Duodenal mucosa (tissue), 2 donors: ENCODE data around the gene UNC80.

Experiments used
- H3K27ac ChIP-seq: one replicate; pipeline ENCODE4 v1.7.0; 2013; ENCODE audit warnings: low read depth, low read length
- H3K27me3 ChIP-seq, 2 donors: one replicate each; pipeline ENCODE4 v1.7.0; 2013; ENCODE audit warnings: low read length in 2 of 2, control low read depth in 1 of 2; ENCODE audit not compliant: insufficient read depth in 2 of 2, control insufficient read depth in 1 of 2
- H3K36me3 ChIP-seq, 2 donors: one replicate each; pipeline ENCODE4 v1.7.0; 2013; ENCODE audit warnings: low read length in 2 of 2, control low read depth in 1 of 2; ENCODE audit not compliant: insufficient read depth in 2 of 2, control insufficient read depth in 1 of 2
- H3K4me1 ChIP-seq, 2 donors: one replicate each; pipeline ENCODE4 v1.7.0; 2013; ENCODE audit warnings: low read length in 2 of 2, control low read depth in 1 of 2; ENCODE audit not compliant: insufficient read depth in 2 of 2, control insufficient read depth in 1 of 2
- H3K4me3 ChIP-seq, 2 donors: one replicate each; pipeline ENCODE4 v1.7.0; 2013; ENCODE audit warnings: low read length in 2 of 2, low read depth in 1 of 2
- H3K9ac ChIP-seq, 2 donors: one replicate each; pipeline ENCODE4 v1.7.0; 2013; ENCODE audit warnings: low read length in 2 of 2, low read depth in 1 of 2
- H3K9me3 ChIP-seq, 2 donors: one replicate each; pipeline ENCODE4 v1.7.0; 2013; ENCODE audit warnings: low read length in 2 of 2, control low read depth in 1 of 2; ENCODE audit not compliant: control insufficient read depth in 1 of 2

UNC80 gene

DNA sequence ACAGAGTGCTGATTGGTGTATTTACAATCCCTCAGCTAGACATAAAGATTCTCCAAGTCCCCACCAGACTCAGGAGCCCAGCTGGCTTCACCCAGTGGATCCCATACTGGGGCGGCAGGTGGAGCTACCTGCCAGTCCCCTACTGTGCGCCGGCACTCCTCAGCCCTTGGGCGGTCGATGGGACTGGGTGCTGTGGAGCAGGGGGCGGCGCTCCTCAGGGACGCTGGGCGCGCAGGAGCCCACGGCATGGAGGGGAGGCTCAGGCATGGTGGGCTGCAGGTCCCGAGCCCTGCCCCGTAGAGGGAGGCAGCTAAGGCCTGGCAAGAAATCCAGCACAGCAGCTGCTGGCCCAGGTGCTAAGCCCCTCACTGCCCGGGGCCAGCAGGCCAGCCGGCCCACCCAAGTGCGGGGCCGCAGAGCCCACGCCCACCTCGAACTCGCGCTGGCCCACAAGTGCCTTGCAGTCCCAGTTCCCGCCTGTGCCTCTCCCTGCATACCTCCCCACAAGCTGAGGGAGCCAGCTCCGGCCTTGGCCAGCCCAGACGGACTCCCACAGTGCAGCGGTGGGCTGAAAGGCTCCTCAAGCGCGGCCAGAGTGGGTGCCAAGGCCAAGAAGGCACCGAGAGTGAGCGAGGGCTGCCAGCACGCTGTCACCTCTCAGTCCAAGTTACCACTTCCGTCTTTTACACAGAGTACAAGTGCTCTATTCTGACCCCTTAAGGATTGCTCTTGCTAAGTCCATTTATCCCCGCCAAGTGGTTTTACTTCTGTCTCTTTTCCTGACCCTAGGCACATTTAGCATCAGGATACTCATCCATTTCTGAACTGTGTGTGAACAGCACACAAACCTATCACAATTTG, 229.1 kb downstream of the UNC80 start:
- Histone ChIP-seq H3K9ac (no peak overlapping the region), H3K27ac (no peak overlapping the region), H3K4me3 (no peak overlapping the region), H3K9me3 (no peaks in the 10 kb centered on the region), H3K36me3 (no peaks in the 10 kb centered on the region), H3K27me3 (no peaks in the 10 kb centered on the region), H3K4me1 (peaks cover 23 to 29% of the 10 kb centered on the region in 2 donors)

DNA sequence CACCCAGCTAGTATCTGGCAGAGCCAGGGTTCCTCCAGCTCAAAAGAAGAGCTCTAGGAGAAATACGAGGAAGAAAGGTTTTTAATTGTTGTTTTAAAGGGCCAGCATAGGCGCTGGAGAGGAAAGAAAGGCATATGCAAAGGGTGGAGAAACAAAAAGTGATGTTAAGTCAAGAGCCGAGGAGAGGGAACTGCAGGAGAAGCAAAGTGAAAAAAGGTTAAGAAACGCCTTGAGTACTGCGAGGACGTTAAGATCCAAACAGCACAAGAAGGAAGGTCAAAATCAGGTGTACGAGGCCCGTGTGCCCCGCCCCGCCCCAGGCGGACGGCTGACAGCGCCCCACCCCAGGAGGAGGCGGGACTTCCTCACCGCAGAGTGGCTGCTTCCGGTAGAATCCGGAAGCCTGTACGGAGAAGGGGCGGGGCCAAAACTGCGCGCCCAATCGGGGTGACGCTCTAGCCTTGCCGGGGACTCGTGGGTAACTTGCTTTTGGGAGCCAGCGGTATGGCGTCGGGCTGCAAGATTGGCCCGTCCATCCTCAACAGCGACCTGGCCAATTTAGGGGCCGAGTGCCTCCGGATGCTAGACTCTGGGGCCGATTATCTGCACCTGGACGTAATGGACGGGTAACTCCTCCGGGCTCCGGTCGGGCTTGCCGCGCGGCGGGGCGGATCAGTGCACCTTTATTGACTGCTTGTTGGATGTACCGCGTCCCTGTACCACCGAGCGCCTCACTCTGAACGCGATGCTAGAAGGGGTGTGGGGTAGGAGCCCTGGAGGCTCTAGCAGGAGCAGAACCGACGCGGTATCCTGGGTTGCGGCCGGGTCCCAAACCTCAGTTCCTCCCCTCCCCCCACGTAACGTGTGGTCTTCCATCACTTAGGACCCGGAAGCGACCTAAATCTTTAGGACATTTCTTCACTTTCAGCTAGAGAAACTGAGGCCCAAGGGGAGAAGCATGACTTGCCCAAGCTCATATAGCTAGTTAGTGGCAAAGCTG, 230.8 kb downstream of the UNC80 start, which contains the start of gene RPE:
RPE (plus strand) TSS at position 481 of the 1,000 bp plus-strand sequence; CDS start at position 505, 24 bp downstream.
- H3K4me3 ChIP-seq = peak within 1 kb of the TSS; percentile 98 to 99
- H3K27ac ChIP-seq = peak within 1 kb of the TSS; percentile 73
- no peaks in the 10 kb centered on the region for H3K27me3 ChIP-seq
- H3K36me3 ChIP-seq = no peaks in the 10 kb centered on the region
- H3K9ac ChIP-seq = peak within 1 kb of the TSS; percentile 79 to 91
- H3K9me3 ChIP-seq = no peaks in the 10 kb centered on the region
- H3K4me1 ChIP-seq = peaks cover 28 to 41% of the 10 kb centered on the region in 2 donors

DNA sequence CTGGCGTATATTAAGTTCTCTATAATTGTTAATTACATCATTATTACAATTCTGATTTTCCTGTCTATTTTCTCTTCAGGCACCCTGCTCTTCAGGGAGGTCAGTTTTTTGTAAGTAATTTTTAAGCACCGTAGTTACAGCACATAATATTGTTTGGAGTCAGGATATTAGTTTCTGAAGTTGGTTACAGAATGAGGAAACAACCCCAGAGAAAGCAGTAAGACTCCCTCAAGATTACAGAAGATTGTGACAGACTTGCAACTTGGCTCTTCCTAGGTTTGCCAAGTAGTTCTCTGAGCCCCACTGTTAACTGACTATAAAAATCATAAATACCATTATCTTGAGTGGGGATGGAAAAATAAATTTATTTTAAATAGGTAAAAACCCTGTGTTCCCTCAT, 231.7 kb downstream of the UNC80 start:
- H3K27ac ChIP-seq = no peak overlapping the region
- H3K27me3 ChIP-seq = no peaks in the 10 kb centered on the region
- peak overlapping the region; percentile 98 to 99 for H3K4me3 ChIP-seq
- peaks cover 0 to 3% of the 10 kb centered on the region in 2 donors for H3K36me3 ChIP-seq
- peaks cover 28 to 45% of the 10 kb centered on the region in 2 donors for H3K4me1 ChIP-seq
- H3K9ac ChIP-seq = peak overlapping the region; percentile 79 to 91
- H3K9me3 ChIP-seq = no peaks in the 10 kb centered on the region

DNA sequence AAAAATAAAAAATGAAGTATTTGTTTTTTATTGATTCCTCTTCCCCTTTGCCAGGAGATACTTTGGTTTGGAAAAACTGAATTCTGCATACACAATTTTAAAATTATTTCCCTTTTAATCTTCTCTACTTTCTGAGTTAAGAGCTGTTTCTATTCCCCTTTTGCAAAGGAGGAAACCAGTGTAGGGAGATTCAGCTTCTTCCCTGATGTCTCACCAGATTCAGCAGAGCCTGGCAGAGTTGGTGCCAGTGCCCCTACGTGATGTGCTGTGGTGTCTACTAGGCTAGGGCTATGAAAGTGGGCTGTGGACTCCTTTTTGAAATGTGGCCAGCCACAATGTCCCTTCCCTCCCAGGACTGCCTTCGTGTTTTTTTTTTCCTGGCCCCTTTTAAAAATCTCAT, 233.2 kb downstream of the UNC80 start:
- H3K27me3 ChIP-seq = no peaks in the 10 kb centered on the region
- H3K36me3 ChIP-seq = peaks cover 0 to 3% of the 10 kb centered on the region in 2 donors
- peaks cover 28 to 45% of the 10 kb centered on the region in 2 donors for H3K4me1 ChIP-seq
- H3K9me3 ChIP-seq = no peaks in the 10 kb centered on the region
- H3K4me3 ChIP-seq = no peak overlapping the region
- no peak overlapping the region for H3K27ac ChIP-seq
- no peak overlapping the region for H3K9ac ChIP-seq

DNA sequence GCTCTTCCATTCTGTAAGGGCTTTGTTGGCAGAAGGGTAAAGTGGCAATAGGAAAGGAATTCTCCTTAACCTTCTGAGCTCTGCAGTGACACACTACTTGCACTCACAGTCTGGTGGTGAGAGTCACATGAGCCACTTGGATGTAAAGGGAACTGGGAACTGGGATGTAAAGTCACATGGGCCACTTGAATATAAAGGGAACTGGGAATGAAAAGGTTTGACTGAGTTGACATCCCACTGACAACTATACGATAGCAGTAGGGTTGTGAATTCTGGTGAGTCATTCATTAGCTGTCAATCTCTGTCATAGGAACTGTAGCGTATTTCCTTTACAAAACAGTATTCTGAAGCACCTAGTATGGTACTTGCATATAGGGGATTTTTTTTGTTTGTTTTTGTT, 236.3 kb downstream of the UNC80 start:
- Histone ChIP-seq H3K27me3 (no peaks in the 10 kb centered on the region), H3K9me3 (no peaks in the 10 kb centered on the region), H3K27ac (no peak overlapping the region), H3K9ac (no peak overlapping the region), H3K4me3 (no peak overlapping the region), H3K36me3 (peaks cover 0 to 17% of the 10 kb centered on the region in 2 donors), H3K4me1 (peaks cover 25 to 40% of the 10 kb centered on the region in 2 donors)

DNA sequence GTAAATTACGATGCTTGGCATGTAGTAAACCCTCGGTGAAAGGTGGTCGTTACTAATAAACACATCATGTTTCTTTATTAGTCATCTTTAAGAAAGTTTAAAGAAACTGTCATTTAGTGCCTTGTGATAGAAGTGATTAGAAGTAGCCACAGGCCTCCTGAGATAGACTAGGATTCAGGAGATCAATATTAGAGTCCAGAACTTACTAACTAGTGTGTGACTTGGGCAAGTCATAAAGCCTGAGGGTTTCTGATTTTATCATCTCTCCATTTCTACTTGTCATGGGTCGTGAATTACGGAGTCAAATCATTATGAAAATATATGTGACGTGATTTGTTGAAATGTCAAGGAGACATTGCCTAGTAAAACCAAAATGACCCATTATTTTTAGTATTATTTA, 237.5 kb downstream of the UNC80 start:
- Histone ChIP-seq H3K4me3 (no peak overlapping the region), H3K9me3 (no peaks in the 10 kb centered on the region), H3K27ac (no peak overlapping the region), H3K4me1 (peaks cover 13 to 30% of the 10 kb centered on the region in 2 donors), H3K9ac (no peak overlapping the region), H3K27me3 (no peaks in the 10 kb centered on the region), H3K36me3 (peaks cover 0 to 17% of the 10 kb centered on the region in 2 donors)

DNA sequence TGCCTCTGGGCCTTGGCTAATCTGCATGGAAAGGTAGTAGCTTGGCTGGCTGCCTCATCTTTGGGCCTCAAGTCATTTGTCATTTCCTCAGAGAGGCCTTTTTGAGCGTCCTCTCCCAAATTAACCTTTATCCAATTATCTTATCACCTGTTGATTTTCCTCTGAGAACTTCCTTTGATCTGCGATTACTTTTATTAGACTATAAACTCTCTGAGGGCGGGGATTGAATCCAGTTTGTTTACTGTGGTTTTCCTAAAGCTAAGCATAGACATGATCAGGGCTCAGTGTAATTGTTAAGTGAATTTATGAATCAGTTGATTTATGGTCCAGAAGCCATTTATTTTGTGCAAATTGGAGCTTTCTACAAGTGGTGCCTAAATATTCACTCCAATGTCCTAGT, 238.3 kb downstream of the UNC80 start:
- Histone ChIP-seq H3K9me3 (no peaks in the 10 kb centered on the region), H3K4me1 (peaks cover 5 to 23% of the 10 kb centered on the region in 2 donors), H3K9ac (no peak overlapping the region), H3K27me3 (no peaks in the 10 kb centered on the region), H3K4me3 (no peak overlapping the region), H3K27ac (no peak overlapping the region), H3K36me3 (peaks cover 0 to 19% of the 10 kb centered on the region in 2 donors)

DNA sequence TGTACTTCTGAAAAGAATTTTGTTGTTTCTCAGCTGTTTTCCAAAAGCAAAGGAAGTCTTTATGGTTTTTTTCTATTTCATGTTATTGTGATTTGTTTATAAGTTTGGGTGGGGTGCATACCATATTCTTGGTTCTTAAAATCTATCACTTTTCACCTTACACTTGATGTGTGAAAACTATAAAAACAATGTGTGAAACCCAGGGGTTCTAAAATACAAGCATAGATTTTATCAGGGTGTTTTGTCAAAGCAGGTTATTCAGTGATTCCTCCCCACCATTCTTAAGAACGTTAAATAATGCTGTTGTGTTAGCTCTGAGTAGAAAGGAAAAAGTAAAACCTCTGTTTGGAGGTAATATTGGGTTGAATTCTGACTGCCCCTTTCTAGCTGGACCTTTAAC, 248.5 kb downstream of the UNC80 start:
- Histone ChIP-seq H3K36me3 (peaks cover 20 to 75% of the 10 kb centered on the region in 2 donors), H3K27me3 (no peaks in the 10 kb centered on the region), H3K9ac (no peak overlapping the region), H3K9me3 (no peaks in the 10 kb centered on the region), H3K4me3 (no peak overlapping the region), H3K4me1 (no peaks in the 10 kb centered on the region), H3K27ac (no peak overlapping the region)

DNA sequence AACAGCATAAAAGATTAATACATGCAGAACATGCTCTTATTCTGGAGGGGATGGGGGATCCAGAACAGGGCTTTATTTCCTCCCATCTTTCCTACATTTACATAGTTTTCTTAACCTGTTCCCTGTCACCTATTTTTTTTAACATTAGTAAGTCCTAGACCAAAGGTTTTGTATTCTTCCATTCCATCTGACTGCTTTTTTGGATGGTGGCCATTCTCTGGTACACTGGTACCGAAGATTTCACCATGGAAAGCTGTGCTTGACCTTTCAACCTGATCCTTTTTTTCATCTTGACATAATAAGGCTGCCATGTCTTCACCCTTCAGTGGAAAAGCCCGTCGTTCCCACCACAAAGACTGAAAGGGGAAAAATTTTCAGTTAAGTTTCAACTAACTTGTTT, 251.2 kb downstream of the UNC80 start:
- Histone ChIP-seq H3K4me3 (no peak overlapping the region), H3K36me3 (peaks cover 11 to 51% of the 10 kb centered on the region in 2 donors), H3K27ac (no peak overlapping the region)

DNA sequence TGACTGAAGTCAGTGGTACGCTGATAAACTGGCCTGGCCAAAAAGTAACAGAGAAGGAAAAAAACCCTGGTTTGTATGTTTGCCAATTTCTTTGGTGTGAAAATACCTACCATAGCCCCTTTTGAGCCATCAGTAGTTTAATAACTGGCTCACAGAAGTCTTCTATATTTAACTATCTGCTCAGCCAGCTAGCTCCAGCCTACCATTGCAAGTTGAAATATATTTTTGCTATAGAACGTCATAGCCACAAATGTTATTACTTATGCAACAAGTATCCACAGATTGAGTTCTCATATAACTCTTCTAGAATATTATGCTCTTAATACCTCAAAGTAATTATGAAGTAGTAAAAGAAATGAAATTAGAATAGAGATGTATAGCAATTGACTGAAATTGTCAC, 256.0 kb downstream of the UNC80 start:
- H3K27ac ChIP-seq = no peak overlapping the region
- no peaks in the 10 kb centered on the region for H3K9me3 ChIP-seq
- H3K4me3 ChIP-seq = no peak overlapping the region
- peaks cover 0 to 16% of the 10 kb centered on the region in 2 donors for H3K36me3 ChIP-seq
- H3K9ac ChIP-seq = no peak overlapping the region
- H3K27me3 ChIP-seq = no peaks in the 10 kb centered on the region
- no peaks in the 10 kb centered on the region for H3K4me1 ChIP-seq

More for the DNA sequence above, 251.2 kb downstream of the UNC80 start:
- Histone ChIP-seq H3K9me3 (no peaks in the 10 kb centered on the region), H3K27me3 (no peaks in the 10 kb centered on the region), H3K4me1 (no peaks in the 10 kb centered on the region), H3K9ac (no peak overlapping the region)
